GM12891 (cell line): ENCODE data around the gene TMTC2.

Source experiments
- POLR2A ChIP-seq: IDR thresholded peaks from 2 replicates; pipeline ENCODE4 v1.6.1; 2011; ENCODE audit warnings: low read depth, low read length, control low read depth
- POLR2AphosphoS5 ChIP-seq: IDR thresholded peaks from 2 replicates; pipeline ENCODE4 v1.6.1; 2011; ENCODE audit warnings: low read depth, low read length, control low read depth
- POU2F2 ChIP-seq: IDR thresholded peaks from 2 replicates; pipeline ENCODE4 v1.6.1; 2011; ENCODE audit warnings: low read depth, mild to moderate bottlenecking, control low read depth, low read length, moderate library complexity

DNA sequence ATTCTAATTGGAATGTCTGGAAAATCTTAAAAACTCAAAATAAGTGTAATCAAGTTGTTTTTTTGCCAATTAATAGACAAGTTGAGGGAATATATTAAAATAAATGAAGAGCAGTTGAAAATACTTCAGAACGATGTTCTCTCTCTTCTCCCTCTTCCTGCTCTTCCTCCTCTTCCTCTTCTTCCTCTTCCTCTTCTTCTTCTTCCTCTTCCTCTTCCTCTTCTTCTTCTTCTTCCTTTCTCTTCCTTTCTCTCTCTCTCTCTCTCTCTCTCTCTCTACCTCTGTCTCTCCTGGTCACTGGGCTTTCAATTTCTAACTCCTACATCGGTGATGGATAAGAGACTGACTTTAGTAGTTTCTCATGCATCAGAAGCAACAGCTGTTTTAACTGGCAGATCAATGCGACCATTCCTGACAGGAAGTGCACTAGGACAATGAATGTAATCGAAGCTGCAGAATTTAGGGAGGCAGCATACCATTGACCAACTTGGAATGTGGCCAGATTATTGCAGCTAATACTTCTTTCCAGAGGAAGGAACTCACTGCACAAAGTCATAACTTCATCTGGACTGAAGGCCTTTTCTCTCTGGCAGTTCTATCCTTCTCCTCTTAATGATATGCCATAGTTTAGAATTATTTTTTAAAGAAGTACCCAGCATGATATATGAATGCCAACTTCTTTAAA is 13.8 kb upstream of the TMTC2 start:
- no peak for TF ChIP-seq POLR2A
- TF ChIP-seq POLR2AphosphoS5: no peak
- TF ChIP-seq POU2F2: no peak
